Glomerular visceral epithelial cell (primary cell): Measurements from ENCODE around the gene LYPD1.

ENCODE experiments used
- DNase-seq: peaks from one replicate; pipeline ENCODE4 v3.0.0-alpha.2; 2016; ENCODE audit errors: extremely low spot score

The LYPD1 gene

GRCh38 chr2:132595186-132595585 lies 74.8 kb downstream of the LYPD1 start:
- no peak for DNase-seq
